ENCODE measurements around the gene CBX6. TPM values are rescaled to one million over a fixed set of nuclear protein-coding genes. Genes with fewer than 3 reads are reported as not detected.

CBX6 gene
- total RNA-seq, 1 experiment from 2014 or later = 63.9 TPM

- in situ Hi-C loops (cut with HindIII; ENCODE audit: low pct_unique_long_range_greater_than_20kb, low sequenced_read_pairs) = no loop called here
- DNase-seq (ENCODE audit: low read depth) = no peak
Measured at GRCh38 chr22:38845004-38845740, 26.8 kb downstream of the CBX6 start.

GRCh38 chr22:38844315-38845003, 27.6 kb downstream of the CBX6 start:
- in situ Hi-C loops (cut with HindIII; ENCODE audit: low pct_unique_long_range_greater_than_20kb, low sequenced_read_pairs) = no loop called here
- no peak for DNase-seq (ENCODE audit: low read depth)

GRCh38 chr22:38843657-38844314, 28.2 kb downstream of the CBX6 start, which contains the start of gene NPTXR:
Gene NPTXR, minus strand, starts transcription at chr22:38844028.
- DNase-seq (ENCODE audit: low read depth) = peak; percentile 50
- in situ Hi-C loops (cut with HindIII; ENCODE audit: low pct_unique_long_range_greater_than_20kb, low sequenced_read_pairs) = no loop called here

- peak; percentile 69 for DNase-seq (ENCODE audit: low read depth)
Measured at GRCh38 chr22:38843201-38843656, 28.8 kb downstream of the CBX6 start.

GRCh38 chr22:38842512-38843200, 29.4 kb downstream of the CBX6 start:
- in situ Hi-C loops (cut with HindIII; ENCODE audit: low pct_unique_long_range_greater_than_20kb, low sequenced_read_pairs) = no loop called here
- DNase-seq (ENCODE audit: low read depth) = no peak

More at GRCh38 chr22:38843201-38843656, 28.8 kb downstream of the CBX6 start:
- in situ Hi-C loops (cut with HindIII; ENCODE audit: low pct_unique_long_range_greater_than_20kb, low sequenced_read_pairs) = no loop called here

GRCh38 chr22:38841635-38842034, 30.4 kb downstream of the CBX6 start:
- no peak for DNase-seq (ENCODE audit: low read depth)
- in situ Hi-C loops (cut with HindIII; ENCODE audit: low pct_unique_long_range_greater_than_20kb, low sequenced_read_pairs) = no loop called here

- in situ Hi-C loops (cut with HindIII; ENCODE audit: low pct_unique_long_range_greater_than_20kb, low sequenced_read_pairs) = no loop called here
- no peak for DNase-seq (ENCODE audit: low read depth)
Measured at GRCh38 chr22:38841211-38841610, 30.8 kb downstream of the CBX6 start.

- in situ Hi-C loops (cut with HindIII; ENCODE audit: low pct_unique_long_range_greater_than_20kb, low sequenced_read_pairs) = no loop called here
- DNase-seq (ENCODE audit: low read depth) = no peak
Measured at GRCh38 chr22:38840129-38840528, 31.9 kb downstream of the CBX6 start.

- no peak for DNase-seq (ENCODE audit: low read depth)
- in situ Hi-C loops (cut with HindIII; ENCODE audit: low pct_unique_long_range_greater_than_20kb, low sequenced_read_pairs) = no loop called here
Measured at GRCh38 chr22:38839686-38840085, 32.3 kb downstream of the CBX6 start.

GRCh38 chr22:38837414-38837928, 34.5 kb downstream of the CBX6 start:
- DNase-seq (ENCODE audit: low read depth) = no peak
- in situ Hi-C loops (cut with HindIII; ENCODE audit: low pct_unique_long_range_greater_than_20kb, low sequenced_read_pairs) = no loop called here

GRCh38 chr22:38835888-38836301, 36.1 kb downstream of the CBX6 start:
- in situ Hi-C loops (cut with HindIII; ENCODE audit: low pct_unique_long_range_greater_than_20kb, low sequenced_read_pairs) = no loop called here
- no peak for DNase-seq (ENCODE audit: low read depth)

GRCh38 chr22:38834991-38835390, 37.0 kb downstream of the CBX6 start:
- in situ Hi-C loops (cut with HindIII; ENCODE audit: low pct_unique_long_range_greater_than_20kb, low sequenced_read_pairs) = no loop called here
- no peak for DNase-seq (ENCODE audit: low read depth)

GRCh38 chr22:38834215-38834953, 37.6 kb downstream of the CBX6 start:
- DNase-seq (ENCODE audit: low read depth) = no peak
- in situ Hi-C loops (cut with HindIII; ENCODE audit: low pct_unique_long_range_greater_than_20kb, low sequenced_read_pairs) = no loop called here

GRCh38 chr22:38833061-38833460, 39.0 kb downstream of the CBX6 start:
- in situ Hi-C loops (cut with HindIII; ENCODE audit: low pct_unique_long_range_greater_than_20kb, low sequenced_read_pairs) = no loop called here
- no peak for DNase-seq (ENCODE audit: low read depth)

GRCh38 chr22:38832005-38832978, 39.7 kb downstream of the CBX6 start:
- in situ Hi-C loops (cut with HindIII; ENCODE audit: low pct_unique_long_range_greater_than_20kb, low sequenced_read_pairs) = no loop called here
- no peak for DNase-seq (ENCODE audit: low read depth)

- DNase-seq (ENCODE audit: low read depth) = peak; percentile 83
- in situ Hi-C loops (cut with HindIII; ENCODE audit: low pct_unique_long_range_greater_than_20kb, low sequenced_read_pairs) = no loop called here
Measured at GRCh38 chr22:38831166-38831945, 40.7 kb downstream of the CBX6 start.

Data from Caki2 (cell line).